Panc1 (cell line): ENCODE measurements around the gene OTULINL. TPM values are rescaled to one million over a fixed set of nuclear protein-coding genes. Genes with fewer than 3 reads are reported as not detected.
A peak's percentile ranks its signal among the peaks of the same experiment; 100 is the strongest.

Experiments
- ATAC-seq: fragments of 200-7000 bp; cut with Tn5 transposase; 2 replicates; pipeline ENCODE4 v1.9.1; 2020; ENCODE audit warnings: mild to moderate bottlenecking, moderate library complexity
- BruUV-seq: library from RNA; stranded (reverse); fragments of 400-500 nt; replicated peaks from 2 replicates; lab custom pipeline; 2021; lab: Mats Ljungman, UMichigan
- CTCF ChIA-PET: fragments of 300-600 bp; sonication (Branson Sonifier 250); formaldehyde crosslinking; loops from one replicate; lab custom pipeline; 2022; ENCODE audit warnings: antibody characterized with exemption; lab: Charles Lee
- POLR2A ChIA-PET: fragments of 300-600 bp; sonication (Branson Sonifier 250); formaldehyde crosslinking; loops from one replicate; lab custom pipeline; 2022; ENCODE audit warnings: antibody characterized with exemption; lab: Charles Lee
- DNase-seq: peaks from one replicate; pipeline ENCODE4 v3.0.0-alpha.2; 2010; ENCODE audit warnings: low read depth, low spot score
- H3K27ac ChIP-seq: 2 replicates; pipeline ENCODE4 v1.5.1; 2011; ENCODE audit warnings: mild to moderate bottlenecking, low read length, inconsistent platforms
- H3K27me3 ChIP-seq: fragments of 200-500 bp; sonication (Bioruptor generic); 2 replicates; pipeline ENCODE4 v1.6.0; 2014; ENCODE audit warnings: low read length, inconsistent platforms; ENCODE audit not compliant: control insufficient read depth, insufficient read depth
- H3K36me3 ChIP-seq: fragments of 200-500 bp; sonication (Bioruptor generic); 2 replicates; pipeline ENCODE4 v1.5.1; 2014; ENCODE audit warnings: inconsistent platforms, mild to moderate bottlenecking, low read length, moderate library complexity; ENCODE audit not compliant: control insufficient read depth, insufficient read depth
- H3K4me1 ChIP-seq: 2 replicates; pipeline ENCODE4 v1.5.1; 2011; ENCODE audit warnings: inconsistent platforms, mild to moderate bottlenecking, low read length, moderate library complexity; ENCODE audit not compliant: control insufficient read depth, insufficient read depth
- H3K4me3 ChIP-seq, 2 experiments: 2 replicates each; pipeline ENCODE4 v1.5.1; 2011 to 2012; ENCODE audit warnings: low read depth in 2 of 2, low read length in 2 of 2, mild to moderate bottlenecking in 2 of 2, inconsistent platforms in 1 of 2, moderate library complexity in 1 of 2
- H3K9me3 ChIP-seq: fragments of 200-500 bp; sonication (Bioruptor generic); 2 replicates; pipeline ENCODE4 v1.5.1; 2014; ENCODE audit warnings: low read depth, mild to moderate bottlenecking, inconsistent platforms, low read length, moderate library complexity; ENCODE audit not compliant: control insufficient read depth, insufficient read depth
- CTCF ChIP-seq: fragments of 450-650 bp; IDR thresholded peaks from 2 replicates; pipeline ENCODE4 v1.5.1; 2017; ENCODE audit warnings: mild to moderate bottlenecking
- POLR2AphosphoS5 ChIP-seq: IDR thresholded peaks from 2 replicates; pipeline ENCODE4 v1.6.1; 2012; ENCODE audit warnings: mild to moderate bottlenecking, low read depth, low read length, moderate library complexity
- REST ChIP-seq, 2 experiments: IDR thresholded peaks; 2 replicates each; pipeline ENCODE4 v1.6.1; 2011 to 2012; ENCODE audit warnings: low read depth in 2 of 2, control low read depth in 1 of 2, low read length in 1 of 2, mild to moderate bottlenecking in 1 of 2, moderate library complexity in 1 of 2; ENCODE audit not compliant: insufficient read depth in 1 of 2
- TCF7L2 ChIP-seq: IDR thresholded peaks from 2 replicates; pipeline ENCODE4 v1.6.1; 2011; ENCODE audit warnings: mild to moderate bottlenecking, low read depth, low read length, inconsistent platforms
- in situ Hi-C: cut with HindIII; loops from 2 replicates; pipeline ENCODE4 v1.10.0; 2016; ENCODE audit warnings: low sequenced_read_pairs, low pct_unique_long_range_greater_than_20kb
- intact Hi-C: fragments of 100-400 bp; cut with micrococcal nuclease; formaldehyde crosslinking; loops from one replicate; pipeline ENCODE4 v1.10.0; 2022; ENCODE audit not compliant: unreplicated experiment
- total RNA-seq: library from RNA; stranded (reverse); gene quantifications from one replicate; pipeline ENCODE4 v1.2.1, GENCODE V29; 2021; ENCODE audit not compliant: unreplicated experiment

Gene OTULINL
- total RNA-seq, 1 experiment from 2014 or later: 1.8 TPM

- H3K4me1 ChIP-seq: no peaks in the 10 kb centered on the region
- ATAC-seq (no peak), DNase-seq (no peak)
- POLR2A ChIA-PET: no interaction called here
- CTCF ChIA-PET: no interaction called here
- H3K4me3 ChIP-seq: no peak overlapping the region
- no peaks in the 10 kb centered on the region for H3K9me3 ChIP-seq
- in situ Hi-C loops: no loop called here
- BruUV-seq: no TSS peak
- no peak overlapping the region for H3K27ac ChIP-seq
- peaks cover 2% of the 10 kb centered on the region; the same call in 1 of the 2 replicates for H3K27me3 ChIP-seq
- intact Hi-C loops: no loop called here
- H3K36me3 ChIP-seq: no peaks in the 10 kb centered on the region
- TF ChIP-seq POLR2AphosphoS5 (no peak), TCF7L2 (no peak)
Observed at GRCh38 chr5:14561741-14562140, 19.9 kb upstream of the OTULINL start.

- Histone ChIP-seq H3K4me3 (no peak overlapping the region), H3K9me3 (no peaks in the 10 kb centered on the region), H3K4me1 (no peaks in the 10 kb centered on the region), H3K36me3 (no peaks in the 10 kb centered on the region), H3K27me3 (no peaks in the 10 kb centered on the region), H3K27ac (no peak overlapping the region)
- no peak for DNase-seq
- no TSS peak for BruUV-seq
- TF ChIP-seq TCF7L2 (no peak), REST (IDR thresholded peaks at IDR 0.05; ENCODE audit: insufficient read depth in 1 of 2, low read depth in 2 of 2, low read length in 1 of 2) (no peak), CTCF (no peak)
- intact Hi-C loops: no loop called here
- ATAC-seq: no peak
- in situ Hi-C loops: no loop called here
- ChIA-PET CTCF (no interaction called here), POLR2A (no interaction called here)
Observed at GRCh38 chr5:14568333-14568732, 13.3 kb upstream of the OTULINL start.

GRCh38 chr5:14569948-14570691, 11.5 kb upstream of the OTULINL start:
- no TSS peak for BruUV-seq
- no peaks in the 10 kb centered on the region for H3K27me3 ChIP-seq
- H3K4me3 ChIP-seq: no peak overlapping the region
- POLR2A ChIA-PET: interaction anchor here (0.6 kb wide), 1 partner anchor 54 kb away, joined by 3 read pairs; no protein-coding TSS in a partner anchor
- ATAC-seq: peak; percentile 68
- H3K27ac ChIP-seq: no peak overlapping the region
- in situ Hi-C loops: no loop called here
- CTCF ChIA-PET: no interaction called here
- H3K4me1 ChIP-seq: no peaks in the 10 kb centered on the region
- intact Hi-C loops: no loop called here
- no peaks in the 10 kb centered on the region for H3K36me3 ChIP-seq
- peak; percentile 72 for DNase-seq
- no peak for TF ChIP-seq REST (IDR thresholded peaks at IDR 0.05; ENCODE audit: insufficient read depth in 1 of 2, low read depth in 2 of 2, low read length in 1 of 2)
- no peak for TF ChIP-seq TCF7L2
- no peaks in the 10 kb centered on the region for H3K9me3 ChIP-seq
